ENCODE results near the gene RASIP1. TPM values are rescaled to one million over a fixed set of nuclear protein-coding genes. Genes with fewer than 3 reads are reported as not detected.
"Not testable (repeated sequence)": the region's sequence is repeated elsewhere in the genome, so short reads cannot be mapped to it uniquely, and the experiment has no call there.

Gene RASIP1
- total RNA-seq, 4 donors from 2014 or later = 11.3 to 60.8 (median 32.4) TPM

GRCh38 chr19:48724796-48725753 lies 15.3 kb downstream of the RASIP1 start:
- TF ChIP-seq CTCF (IDR thresholded peaks at IDR 0.05) = no peak
- ATAC-seq (ENCODE audit: low FRiP score) (no peak), DNase-seq (ENCODE audit: low spot score) (no peak)

DNA sequence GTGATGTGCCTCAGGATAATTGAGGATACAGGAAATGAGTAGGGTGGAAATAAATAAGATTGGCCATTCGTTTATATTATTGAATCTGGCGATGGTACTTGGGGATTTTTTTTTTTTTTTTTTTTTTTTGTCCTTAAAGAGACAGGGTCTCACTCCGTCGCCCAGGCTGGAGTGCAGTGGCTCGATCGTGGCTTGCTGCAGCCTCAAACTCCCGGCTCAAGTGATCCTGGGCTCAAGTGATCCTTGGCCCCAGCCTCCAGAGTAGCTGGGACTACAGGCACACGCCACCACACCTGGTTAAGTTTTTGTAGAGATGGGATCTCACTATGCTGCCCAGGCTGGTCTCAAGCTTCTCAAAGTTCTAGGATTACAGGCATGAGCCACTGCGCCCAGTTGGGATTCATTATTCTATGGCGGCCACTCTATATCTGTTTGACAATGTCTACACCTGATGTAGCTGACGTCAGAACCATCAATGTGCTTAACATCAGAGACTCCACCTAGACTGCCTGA lies 18.2 kb downstream of the RASIP1 start:
- no peak for TF ChIP-seq CTCF (IDR thresholded peaks at IDR 0.05)
- no peak for DNase-seq (ENCODE audit: low spot score)

GRCh38 chr19:48720613-48721296 lies 19.7 kb downstream of the RASIP1 start:
- TF ChIP-seq CTCF (IDR thresholded peaks at IDR 0.05) = no peak
- DNase-seq (ENCODE audit: low spot score) (peak; percentile 99), ATAC-seq (ENCODE audit: low FRiP score) (peak; percentile 91)

More for the DNA sequence above, 18.2 kb downstream of the RASIP1 start:
- ATAC-seq (ENCODE audit: low FRiP score) = no peak

DNA sequence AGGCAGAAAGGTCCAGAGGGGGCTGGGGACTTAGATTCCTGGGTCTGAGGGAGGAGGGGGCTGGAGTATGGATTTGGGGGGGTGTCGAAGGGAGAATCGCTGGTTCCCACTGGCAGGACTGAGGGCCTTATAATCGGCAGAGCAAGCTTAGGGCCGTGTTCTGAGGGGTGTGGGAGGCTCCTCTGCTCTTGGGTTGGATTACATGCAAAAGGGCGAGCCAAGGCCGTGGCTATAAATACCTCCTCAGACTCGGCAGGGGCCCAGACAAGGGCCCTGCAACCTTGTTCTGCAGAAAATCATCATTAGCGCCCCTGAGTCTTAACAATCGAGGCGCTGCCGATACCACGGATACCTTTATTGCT lies 20.2 kb downstream of the RASIP1 start:
- TF ChIP-seq CTCF (IDR thresholded peaks at IDR 0.05) = no peak
- DNase-seq (ENCODE audit: low spot score) (no peak), ATAC-seq (ENCODE audit: low FRiP score) (no peak)

DNA sequence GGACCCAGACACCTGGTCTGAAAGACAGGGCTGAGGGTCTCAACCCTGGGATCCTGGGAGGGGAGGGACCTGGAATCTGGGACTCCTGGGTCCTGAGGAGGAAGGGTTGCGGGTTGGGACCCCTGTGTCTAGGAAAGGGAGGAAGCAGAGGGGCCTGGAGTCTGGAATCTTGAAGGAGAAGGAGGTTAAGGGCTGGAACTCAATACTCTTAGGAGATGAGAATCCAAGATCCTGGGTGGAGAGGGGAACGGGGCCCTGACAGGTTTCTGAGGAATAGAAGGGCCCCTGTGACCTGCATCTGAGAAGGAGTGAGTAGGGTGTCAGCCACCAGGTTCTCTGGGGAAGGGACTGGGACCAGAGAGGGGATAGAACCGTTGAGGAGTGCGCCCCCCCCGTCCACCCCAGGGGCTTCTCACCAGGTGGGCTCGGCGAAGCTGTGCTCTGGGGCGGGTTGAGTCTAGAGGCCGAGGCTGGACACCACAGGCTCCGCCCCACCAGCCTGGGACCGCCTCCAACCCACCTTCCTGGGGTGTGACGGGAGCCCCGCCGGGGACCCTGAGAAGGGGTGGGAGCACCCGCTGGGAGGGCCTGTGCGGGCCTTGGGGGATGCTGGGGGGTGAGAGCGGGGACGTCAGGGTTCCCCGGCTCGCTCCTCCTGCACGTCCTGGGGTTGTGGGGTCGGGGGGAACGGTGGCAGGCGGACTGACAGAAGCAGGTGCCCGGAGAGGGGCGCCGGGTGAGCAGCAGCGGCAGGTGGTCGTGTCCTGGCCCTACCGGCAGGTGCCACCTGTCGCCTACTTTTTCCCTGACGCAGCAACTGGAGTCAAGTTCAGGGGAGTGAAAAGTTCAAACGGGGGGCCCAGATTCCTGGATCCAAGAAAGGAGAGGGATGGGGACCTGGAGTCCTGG lies 20.9 kb downstream of the RASIP1 start, which contains the start of gene MAMSTR:
TSS of gene MAMSTR (minus strand) at position 463 of the 909 bp plus-strand sequence. CDS start 694 bp downstream, outside the sequence.
- ATAC-seq (ENCODE audit: low FRiP score) = no peak
- no peak for TF ChIP-seq CTCF (IDR thresholded peaks at IDR 0.05)
- no peak for DNase-seq (ENCODE audit: low spot score)

DNA sequence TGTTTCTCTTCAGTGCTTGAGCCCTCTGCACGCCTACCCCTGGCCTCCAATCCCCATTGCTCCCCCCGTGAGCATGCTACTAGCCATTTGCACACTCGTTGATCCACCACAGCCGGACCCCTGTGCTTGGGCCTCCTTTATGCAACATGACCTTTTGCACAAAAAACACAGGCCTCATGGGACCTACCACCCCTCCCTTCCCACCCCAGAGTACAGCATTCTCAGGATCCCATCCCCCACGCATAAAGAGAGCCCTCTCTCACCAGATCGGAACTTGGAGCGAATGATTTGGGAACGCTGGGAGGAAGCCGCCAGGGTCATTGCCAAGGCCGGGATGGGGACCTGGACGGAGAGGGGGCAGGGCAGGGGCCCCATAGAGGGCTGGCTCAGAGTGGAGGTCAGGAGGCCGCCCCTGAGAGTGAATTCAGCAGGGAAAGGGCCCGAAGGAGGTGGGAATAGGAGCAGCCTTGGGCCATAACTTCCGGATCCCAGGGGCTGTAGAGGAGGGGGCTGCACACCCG lies 21.6 kb downstream of the RASIP1 start:
- DNase-seq (ENCODE audit: low spot score) = no peak
- no peak for TF ChIP-seq CTCF (IDR thresholded peaks at IDR 0.05)
- no peak for ATAC-seq (ENCODE audit: low FRiP score)

GRCh38 chr19:48718106-48718505 lies 22.3 kb downstream of the RASIP1 start:
- DNase-seq (ENCODE audit: low spot score); ATAC-seq (ENCODE audit: low FRiP score): not testable (repeated sequence)
